HG02840 (cell line): Measurements from ENCODE around the gene RIOK3.
"Not testable (repeated sequence)": the region's sequence is repeated elsewhere in the genome, so short reads cannot be mapped to it uniquely, and the experiment has no call there.

Source experiments
- ATAC-seq: cut with Tn5 transposase; IDR thresholded peaks from one replicate; pipeline ENCODE4 v1.9.1; 2021; ENCODE audit warnings: mild to moderate bottlenecking, moderate library complexity, moderate number of reproducible peaks; ENCODE audit not compliant: unreplicated experiment, low FRiP score

Gene RIOK3

GRCh38 chr18:23450022-23450421, 3.1 kb upstream of the RIOK3 start:
- ATAC-seq: no peak

- no peak for ATAC-seq
Observed at GRCh38 chr18:23451011-23451410, 2.1 kb upstream of the RIOK3 start.

GRCh38 chr18:23451491-23451890, 1.6 kb upstream of the RIOK3 start:
- ATAC-seq: no peak

GRCh38 chr18:23452347-23452727, 750 bp upstream of the RIOK3 start:
- no peak for ATAC-seq

GRCh38 chr18:23453680-23454058, 582 bp downstream of the RIOK3 start:
- no peak for ATAC-seq

GRCh38 chr18:23456835-23457234, 3.7 kb downstream of the RIOK3 start:
- ATAC-seq: no peak

GRCh38 chr18:23458830-23459529, 5.9 kb downstream of the RIOK3 start:
- no peak for ATAC-seq

- ATAC-seq: no peak
Observed at GRCh38 chr18:23459530-23459921, 6.4 kb downstream of the RIOK3 start.

GRCh38 chr18:23460285-23461273, 7.5 kb downstream of the RIOK3 start:
- ATAC-seq: no peak

- no peak for ATAC-seq
Observed at GRCh38 chr18:23462876-23463275, 9.8 kb downstream of the RIOK3 start.

GRCh38 chr18:23468753-23469459, 15.8 kb downstream of the RIOK3 start:
- ATAC-seq: no peak

GRCh38 chr18:23470620-23471387, 17.7 kb downstream of the RIOK3 start:
- ATAC-seq: no peak

- no peak for ATAC-seq
Observed at GRCh38 chr18:23471486-23471885, 18.4 kb downstream of the RIOK3 start.

GRCh38 chr18:23479829-23480505, 26.9 kb downstream of the RIOK3 start:
- no peak for ATAC-seq

- no peak for ATAC-seq
Observed at GRCh38 chr18:23484561-23485182, 31.6 kb downstream of the RIOK3 start.

GRCh38 chr18:23485386-23485785, 32.3 kb downstream of the RIOK3 start:
- ATAC-seq: no peak

- ATAC-seq: no peak
Observed at GRCh38 chr18:23487738-23488570, 34.9 kb downstream of the RIOK3 start.

GRCh38 chr18:23489586-23489985, 36.5 kb downstream of the RIOK3 start:
- ATAC-seq: not testable (repeated sequence)
